Mesenteric fat pad (tissue), 1 donor: ENCODE data around the gene EXTL2. TPM values are rescaled to one million over a fixed set of nuclear protein-coding genes. Genes with fewer than 3 reads are reported as not detected.
A peak's percentile ranks its signal among the peaks of the same experiment; 100 is the strongest.
"Not testable (repeated sequence)": the region's sequence is repeated elsewhere in the genome, so short reads cannot be mapped to it uniquely, and the experiment has no call there.

Experiments used
- DNase-seq: peaks from one replicate; pipeline ENCODE4 v3.0.0-alpha.2; 2020; ENCODE audit warnings: low spot score
- total RNA-seq: library from RNA; stranded (reverse); fragmentation: NEBNext Ultra II Directional; extraction: Animal tissue kit (Norgen Biotek cat#: 25700); gene quantifications from one replicate; pipeline ENCODE4 v1.2.1, GENCODE V29; 2021
- donor health status: DM: yes; HTN: yes; CAD: no.

Gene EXTL2
- total RNA-seq, 1 donor from 2014 or later: 13.2 TPM

DNA sequence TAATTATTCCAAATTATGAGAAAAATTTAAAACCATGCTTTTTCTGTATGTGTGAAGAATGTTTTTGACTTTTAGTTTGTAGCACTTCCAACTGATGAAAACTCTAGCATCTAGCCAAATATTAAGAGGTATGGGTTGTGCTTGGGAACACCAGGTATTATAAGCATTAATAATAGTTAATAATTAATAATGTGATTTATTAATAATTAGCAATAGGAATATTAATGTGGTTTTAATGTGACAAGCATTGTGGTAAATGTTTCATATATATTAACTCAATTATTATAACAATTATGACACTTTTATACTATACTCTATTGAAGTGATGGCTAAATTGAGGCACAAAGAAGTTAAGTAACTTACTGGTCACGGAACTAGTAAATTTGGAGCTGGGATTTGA is 9.1 kb upstream of the EXTL2 start:
- no peak for DNase-seq

DNA sequence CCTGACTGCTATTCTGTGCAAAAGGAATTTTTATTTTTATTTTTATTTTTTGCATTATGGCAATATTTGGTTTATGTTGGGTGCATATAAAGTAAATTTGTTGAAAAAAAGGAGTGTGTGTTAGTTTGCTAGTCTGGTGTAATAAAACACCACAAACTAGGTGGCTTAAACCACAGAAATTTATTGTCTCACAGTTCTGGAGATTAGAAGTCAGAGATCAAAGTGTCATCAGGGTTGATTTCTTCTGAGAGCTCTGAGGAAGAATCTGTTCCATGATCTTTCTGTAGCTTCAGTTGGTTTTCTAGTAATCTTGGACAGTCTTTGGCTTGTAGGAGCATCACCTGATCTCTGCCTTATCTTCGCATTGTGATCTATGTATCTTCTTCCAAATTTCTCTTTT is 7.7 kb upstream of the EXTL2 start:
- DNase-seq: no peak

GRCh38 chr1:100896481-100896982 is 1.9 kb upstream of the EXTL2 start:
- no peak for DNase-seq

DNA sequence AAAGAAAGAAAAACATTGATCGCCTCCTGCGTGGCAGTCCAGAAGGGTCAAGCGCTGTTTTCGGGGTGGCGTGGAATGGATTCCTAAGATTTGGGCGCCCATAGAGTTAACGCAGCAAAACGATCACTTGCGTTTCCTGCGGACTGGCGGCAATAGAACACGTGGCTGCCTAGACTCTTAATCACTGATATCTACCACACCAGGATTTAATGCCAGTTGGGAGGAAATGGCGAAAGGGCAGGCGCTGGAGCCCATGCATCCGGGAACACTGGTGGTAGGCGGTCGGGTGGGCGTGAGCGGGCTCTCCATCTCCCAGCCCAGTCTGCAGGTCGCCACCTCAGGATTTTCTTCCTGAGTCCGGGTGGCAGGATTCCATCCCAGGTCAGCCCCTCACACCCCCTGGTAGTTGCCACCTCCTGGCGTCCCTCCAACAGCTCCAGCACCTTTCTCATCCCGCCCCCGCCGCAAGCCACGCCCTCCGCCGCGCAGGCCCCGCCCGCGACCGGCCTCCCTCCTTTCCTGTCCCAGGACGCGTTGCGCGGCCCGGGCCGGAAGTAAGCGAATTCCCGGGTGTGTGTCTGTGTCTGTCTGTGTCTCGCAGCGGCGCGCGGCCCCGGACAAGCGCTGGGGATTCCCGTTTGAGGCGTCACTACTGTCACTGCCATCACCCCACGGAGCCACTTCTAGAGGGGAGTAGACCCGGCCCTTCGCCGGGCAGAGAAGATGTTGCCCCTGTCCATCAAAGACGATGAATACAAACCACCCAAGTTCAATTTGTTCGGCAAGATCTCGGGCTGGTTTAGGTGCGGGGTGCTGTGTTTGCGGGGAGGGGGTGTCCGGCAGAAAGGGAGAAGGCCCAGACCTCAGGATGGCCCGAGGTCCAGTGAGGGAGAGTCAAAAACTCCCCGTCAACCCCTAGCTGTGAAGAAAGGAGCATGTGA is 1.2 kb upstream of the EXTL2 start, which contains the start of gene SLC30A7:
SLC30A7 (plus strand) TSS at position 551 of the 941 bp plus-strand sequence; CDS start at position 724, 173 bp downstream.
- DNase-seq: peak; percentile 99

DNA sequence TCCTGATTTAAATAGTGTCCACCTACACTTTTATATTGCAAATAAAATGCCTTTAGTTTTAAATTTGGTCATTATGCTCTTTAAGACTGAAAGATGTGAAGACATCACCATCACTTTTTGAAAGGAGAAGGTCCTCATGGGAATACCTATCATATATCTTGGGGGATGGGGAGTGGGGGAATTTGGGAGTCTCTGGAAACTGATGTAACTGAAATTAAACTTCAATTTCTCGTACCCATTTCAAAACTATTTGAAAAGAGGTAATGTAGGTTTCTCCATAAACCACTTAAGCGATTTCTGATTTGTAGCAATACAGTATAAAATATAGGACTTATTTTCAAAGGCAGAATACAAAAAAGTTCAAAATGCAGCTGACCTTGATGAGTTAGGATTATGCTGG is 924 bp downstream of the EXTL2 start:
- DNase-seq: no peak

GRCh38 chr1:100892554-100892953 is 2.1 kb downstream of the EXTL2 start:
- DNase-seq: no peak

DNA sequence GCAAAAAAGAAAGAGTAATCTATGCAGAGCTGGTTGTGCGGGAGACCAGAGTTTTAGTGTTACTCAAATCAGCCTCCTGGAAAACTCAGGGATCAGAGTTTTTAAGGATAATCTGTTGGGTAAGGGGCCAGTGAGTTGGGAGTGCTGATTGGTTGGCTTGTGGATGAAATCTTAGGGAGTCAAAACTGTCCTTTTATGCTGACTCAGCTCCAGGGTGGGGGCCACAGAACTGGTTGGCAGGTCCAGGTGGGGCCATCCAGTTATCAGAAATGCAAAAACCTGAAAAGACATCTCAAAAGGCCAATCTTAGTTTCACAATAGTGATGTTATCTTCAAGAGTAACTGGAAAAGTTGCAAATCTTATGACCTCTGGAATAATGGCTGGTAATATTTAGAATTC is 3.3 kb downstream of the EXTL2 start:
- DNase-seq: no peak

- DNase-seq: not testable (repeated sequence)
These were observed 4.7 kb downstream of the EXTL2 start for GRCh38 chr1:100889869-100890482.

DNA sequence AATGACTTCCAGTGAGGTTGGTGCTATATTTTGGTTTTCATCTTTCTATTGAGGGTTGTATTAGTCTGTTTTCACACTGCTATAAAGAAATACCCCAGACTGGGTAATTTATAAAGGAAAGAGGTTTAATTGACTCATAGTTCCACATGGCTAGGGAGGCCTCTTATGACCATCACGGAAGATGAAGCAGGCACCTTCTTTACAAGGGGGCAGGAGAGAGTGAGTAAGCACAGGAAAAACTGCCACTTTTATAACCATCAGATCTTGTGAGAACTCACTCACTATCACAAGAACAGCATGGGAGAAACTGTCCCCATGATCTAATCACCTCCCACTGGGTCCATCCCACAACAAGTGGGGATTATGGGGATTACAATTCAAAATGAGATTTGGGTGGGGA is 5.6 kb downstream of the EXTL2 start:
- DNase-seq: not testable (repeated sequence)

DNA sequence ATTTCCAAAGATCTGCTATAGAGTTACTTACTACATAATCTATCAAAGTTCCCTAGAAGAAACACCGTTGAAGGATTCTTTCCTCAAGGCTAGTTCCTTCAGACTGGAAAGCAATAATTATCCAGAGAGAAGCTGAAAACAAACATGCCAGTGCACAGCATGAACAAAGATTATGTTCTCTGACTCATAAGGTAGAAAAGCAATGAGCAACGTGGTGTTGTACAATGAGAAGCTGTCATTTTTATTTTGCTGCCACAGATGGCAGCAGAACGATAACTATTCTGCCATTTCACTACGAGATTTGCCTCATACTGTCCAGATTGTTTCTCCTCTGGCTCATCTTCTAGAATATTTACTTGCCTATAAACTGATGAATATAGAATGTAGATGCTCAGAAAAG is 10.7 kb downstream of the EXTL2 start:
- DNase-seq: no peak

GRCh38 chr1:100882698-100883097 is 11.9 kb downstream of the EXTL2 start:
- no peak for DNase-seq

DNA sequence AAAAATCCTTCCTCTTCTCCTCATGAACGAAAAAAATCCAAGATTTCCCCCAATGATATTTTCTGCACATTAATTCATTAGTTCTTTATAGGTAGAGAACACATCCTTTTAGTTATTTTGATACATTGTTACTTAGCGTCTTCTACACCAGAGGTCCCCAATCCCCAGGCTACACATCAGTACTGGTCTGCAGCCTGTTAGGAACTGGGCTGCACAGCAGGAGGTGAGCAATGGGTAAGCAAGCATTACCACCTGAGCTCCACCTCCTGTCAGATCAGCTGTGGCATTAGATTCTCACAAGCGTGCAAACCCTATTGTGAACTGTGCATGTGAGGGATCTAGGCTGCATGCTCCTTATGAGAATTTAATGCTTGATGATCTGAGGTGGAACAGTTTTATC is 13.0 kb downstream of the EXTL2 start:
- DNase-seq: no peak

DNA sequence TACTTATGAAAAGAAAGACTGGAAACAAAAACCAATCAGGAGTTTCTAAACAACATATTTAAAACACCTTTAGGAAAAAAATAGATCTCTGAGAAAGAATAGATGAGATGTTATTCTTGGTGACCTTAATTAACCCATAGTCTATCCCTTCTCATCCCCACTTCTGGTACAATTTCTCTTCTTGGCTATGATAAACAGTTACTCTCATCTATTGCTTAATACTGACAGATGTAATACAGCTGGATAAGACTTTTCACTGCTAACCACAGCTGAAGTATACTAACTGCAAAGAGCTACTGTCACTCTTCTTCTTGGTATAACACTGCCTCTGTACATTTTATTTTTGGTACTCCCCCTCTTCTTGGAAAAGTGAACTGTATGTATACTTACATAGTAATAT is 15.2 kb downstream of the EXTL2 start:
- no peak for DNase-seq

- no peak for DNase-seq
These were observed 18.4 kb downstream of the EXTL2 start for GRCh38 chr1:100876291-100876690.

DNA sequence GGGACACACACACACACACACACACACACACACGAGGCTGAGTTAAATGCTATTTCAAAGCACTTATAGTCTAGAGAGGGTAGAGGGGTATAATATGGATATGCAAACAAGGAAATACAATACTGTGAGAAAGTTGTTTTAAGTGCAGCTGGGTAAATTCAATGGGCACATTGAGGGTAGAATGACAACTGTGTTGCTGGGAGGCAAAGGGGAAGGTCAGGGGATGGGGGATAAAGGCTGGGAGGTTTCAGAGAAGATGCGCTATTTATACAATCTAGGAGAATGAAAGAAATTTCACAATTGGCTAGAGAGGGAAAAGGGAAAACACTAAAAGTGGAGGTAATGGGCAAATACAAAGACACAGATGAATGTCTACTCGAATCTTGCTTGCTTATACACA is 19.4 kb downstream of the EXTL2 start:
- no peak for DNase-seq

DNA sequence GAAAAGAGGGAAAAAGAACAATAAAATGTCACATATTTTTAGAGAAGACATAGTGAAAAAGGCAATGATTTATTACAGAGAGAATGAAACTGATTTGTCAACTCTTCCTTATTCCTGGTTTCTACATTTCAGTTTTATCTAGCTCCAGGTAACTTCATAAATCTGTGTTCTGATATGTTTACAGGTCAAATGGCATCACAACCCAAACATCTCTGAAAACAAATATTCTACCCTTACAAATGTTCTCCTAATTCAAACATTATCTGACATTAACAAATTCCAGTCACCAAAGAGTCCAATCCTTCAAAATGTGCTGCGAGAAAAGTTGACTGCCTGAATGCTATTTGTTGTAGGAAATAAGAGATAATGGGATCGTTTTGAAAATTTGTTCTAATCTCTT is 20.2 kb downstream of the EXTL2 start:
- no peak for DNase-seq

DNA sequence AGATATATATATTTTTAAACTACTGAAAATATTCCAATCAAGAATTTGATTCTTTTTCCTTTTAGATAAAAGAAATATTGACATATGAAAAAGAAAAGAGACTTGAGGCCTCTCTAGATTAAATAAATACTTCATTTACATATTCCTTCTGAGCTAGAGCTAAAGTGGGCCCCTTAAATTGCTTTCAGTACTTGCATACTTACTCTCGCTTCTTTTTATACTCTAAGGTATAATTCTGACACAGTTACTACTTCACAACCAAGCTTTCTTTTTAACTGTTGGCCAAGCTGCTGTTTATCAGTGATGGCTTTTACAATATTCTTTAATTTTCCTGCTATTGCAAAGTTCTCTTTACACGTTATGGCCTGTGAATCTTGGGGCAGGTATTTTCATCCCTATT is 24.6 kb downstream of the EXTL2 start:
- DNase-seq: no peak

- no peak for DNase-seq
These were observed 26.2 kb downstream of the EXTL2 start for GRCh38 chr1:100868364-100868995.

GRCh38 chr1:100866901-100867206 is 27.8 kb downstream of the EXTL2 start:
- DNase-seq: no peak

DNA sequence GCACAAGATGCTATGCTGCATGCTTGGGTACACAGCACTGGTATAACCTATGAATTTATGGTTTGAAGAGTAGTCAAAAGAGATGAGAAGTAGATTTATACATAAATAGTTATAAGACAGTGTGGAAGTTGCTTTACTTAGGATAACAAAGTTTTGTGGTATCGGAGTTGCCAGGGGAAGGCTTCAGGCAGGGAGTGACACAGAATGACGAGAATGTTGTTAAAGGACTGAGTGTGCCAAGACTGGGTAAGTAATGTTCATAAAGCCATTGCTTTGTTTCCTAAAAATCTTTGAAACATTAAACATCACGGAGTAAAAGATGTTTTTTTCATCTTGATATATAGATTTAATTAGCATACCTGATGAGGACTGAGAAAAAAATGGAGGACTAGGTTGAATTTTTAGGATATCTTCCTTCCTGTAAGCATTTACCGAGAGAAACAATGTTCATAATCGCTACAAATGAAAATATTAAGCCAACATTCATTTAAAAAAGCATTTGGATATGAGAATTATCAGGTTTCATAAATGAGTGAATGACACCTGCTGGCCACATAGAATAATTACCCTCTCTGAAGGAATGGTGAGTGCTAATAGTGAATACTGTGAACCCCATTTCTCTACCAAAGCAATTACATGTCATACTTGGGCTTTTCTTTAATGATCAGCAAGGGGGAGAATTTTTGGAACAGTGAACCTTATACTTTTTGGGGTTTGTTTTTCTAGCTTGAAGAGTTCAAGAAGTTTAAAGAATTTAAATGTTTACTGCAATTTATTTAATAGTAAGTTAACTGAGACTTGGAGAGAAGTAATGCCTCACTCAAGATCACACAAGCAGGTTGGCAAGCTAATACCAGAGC is 28.4 kb downstream of the EXTL2 start:
- no peak for DNase-seq

DNA sequence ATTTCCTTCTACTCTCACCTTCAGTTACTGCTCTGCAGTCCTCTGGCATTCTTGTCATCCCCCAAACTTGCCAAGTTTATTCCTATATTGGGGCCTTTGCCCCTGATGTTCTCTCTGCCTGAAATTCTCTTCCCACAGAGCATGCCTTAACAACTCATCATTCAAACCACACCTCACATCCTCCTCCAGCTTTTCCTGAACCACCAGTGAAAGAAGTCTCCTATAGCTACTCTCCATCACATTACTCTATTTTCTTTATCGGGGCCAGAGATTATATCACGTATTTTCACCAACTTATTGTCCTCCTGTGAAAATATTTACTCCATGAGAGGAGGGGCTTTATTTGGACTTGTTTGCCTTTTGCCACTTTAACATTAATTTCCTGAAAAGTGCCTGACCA is 32.1 kb downstream of the EXTL2 start:
- no peak for DNase-seq
